AG04449 (cell line): ENCODE data around the gene PPP1R13L.
"Not testable (repeated sequence)": the region's sequence is repeated elsewhere in the genome, so short reads cannot be mapped to it uniquely, and the experiment has no call there.

Experiments
- CTCF ChIA-PET: fragments of 350-600 bp; formaldehyde crosslinking; extraction: SDS; loops from one replicate; lab custom pipeline; 2021; ENCODE audit warnings: antibody characterized with exemption; lab: Yijun Ruan, JAX
- POLR2A ChIA-PET: fragments of 400-600, 350-600 bp; formaldehyde crosslinking; extraction: SDS; loops from one replicate; lab custom pipeline; 2020; ENCODE audit warnings: antibody characterized with exemption, inconsistent platforms; lab: Yijun Ruan, JAX
- DNase-seq: peaks from one replicate; pipeline ENCODE4 v3.0.0-alpha.2; 2010; ENCODE audit warnings: low read depth, low spot score
- H3K4me3 ChIP-seq: 2 replicates; pipeline ENCODE4 v1.5.1; 2011; ENCODE audit warnings: low read depth, mild to moderate bottlenecking, control low read depth, low read length
- CTCF ChIP-seq: IDR thresholded peaks from one replicate; pipeline ENCODE4 v1.5.1; 2011; ENCODE audit warnings: mild to moderate bottlenecking, moderate library complexity, low read length, control low read depth, inconsistent platforms; ENCODE audit not compliant: insufficient read depth; ENCODE audit errors: missing control alignments

Gene PPP1R13L

GRCh38 chr19:45439569-45440258, 34.8 kb upstream of the PPP1R13L start:
- ChIA-PET CTCF (interaction anchor here (0.5 to 17.3 kb wide), 43 partner anchors 9 to 254 kb away, joined by 3 to 773 read pairs (median 6); partner anchors contain the start of genes ERCC1, FOSB, PPP1R13L and SNRPD2), POLR2A (interaction anchor here (0.8 to 1.7 kb wide), 9 partner anchors 9 to 46 kb away, joined by 3 to 26 read pairs (median 5); partner anchors contain the start of gene FOSB)
- peak; percentile 85 for TF ChIP-seq CTCF
- no peak for DNase-seq
- peak overlapping the region; percentile 61 for H3K4me3 ChIP-seq

- TF ChIP-seq CTCF = no peak
- no peak for DNase-seq
- H3K4me3 ChIP-seq = peak overlapping the region; percentile 61
- CTCF ChIA-PET = interaction anchor here (0.5 to 17.3 kb wide), 41 partner anchors 8 to 255 kb away, joined by 3 to 773 read pairs (median 6); partner anchors contain the start of genes ERCC1, FOSB, PPP1R13L and SNRPD2
- POLR2A ChIA-PET = interaction anchor here (0.8 to 1.7 kb wide), 9 partner anchors 8 to 46 kb away, joined by 3 to 26 read pairs (median 5); partner anchors contain the start of gene FOSB
Measured at GRCh38 chr19:45439190-45439568, 34.3 kb upstream of the PPP1R13L start.

GRCh38 chr19:45437328-45437727, 32.5 kb upstream of the PPP1R13L start:
- DNase-seq = no peak
- TF ChIP-seq CTCF = no peak
- H3K4me3 ChIP-seq = no peak overlapping the region
- CTCF ChIA-PET = interaction anchor here (0.5 to 17.3 kb wide), 6 partner anchors 9 to 53 kb away, joined by 3 to 773 read pairs (median 5); partner anchors contain the start of gene FOSB
- POLR2A ChIA-PET = no interaction called here

GRCh38 chr19:45432543-45432942, 27.7 kb upstream of the PPP1R13L start:
- H3K4me3 ChIP-seq, POLR2A ChIA-PET, DNase-seq: not testable (repeated sequence)
- CTCF ChIA-PET = interaction anchor here (1.0 to 10.5 kb wide), 5 partner anchors 8 to 60 kb away, joined by 4 to 197 read pairs (median 47); no protein-coding TSS in a partner anchor

GRCh38 chr19:45431008-45431407, 26.1 kb upstream of the PPP1R13L start:
- H3K4me3 ChIP-seq, DNase-seq: not testable (repeated sequence)
- POLR2A ChIA-PET = interaction anchor here (1.0 to 1.4 kb wide), 3 partner anchors 9 to 48 kb away, joined by 4 to 5 read pairs (median 4); partner anchors contain the start of gene FOSB
- CTCF ChIA-PET = interaction anchor here (2.9 to 10.5 kb wide), 4 partner anchors 9 to 54 kb away, joined by 12 to 197 read pairs (median 50); no protein-coding TSS in a partner anchor

- not testable (repeated sequence) for H3K4me3 ChIP-seq, DNase-seq
- ChIA-PET CTCF (interaction anchor here (1.5 to 10.5 kb wide), 5 partner anchors 10 to 65 kb away, joined by 3 to 197 read pairs (median 47); no protein-coding TSS in a partner anchor), POLR2A (interaction anchor here (0.7 kb wide), 1 partner anchor 10 kb away, joined by 4 read pairs; no protein-coding TSS in a partner anchor)
Measured at GRCh38 chr19:45429896-45430295, 25.0 kb upstream of the PPP1R13L start.

GRCh38 chr19:45428384-45429231, 23.7 kb upstream of the PPP1R13L start:
- ChIA-PET CTCF (interaction anchor here (0.7 to 10.5 kb wide), 14 partner anchors 8 to 214 kb away, joined by 3 to 197 read pairs (median 4); partner anchors contain the start of gene FOSB), POLR2A (no interaction called here)
- peak overlapping the region; percentile 60 for H3K4me3 ChIP-seq
- peak; percentile 64 for TF ChIP-seq CTCF
- no peak for DNase-seq
